ENCODE results near the gene ACVR1C. TPM values are rescaled to one million over a fixed set of nuclear protein-coding genes. Genes with fewer than 3 reads are reported as not detected.
"Not testable (repeated sequence)": the region's sequence is repeated elsewhere in the genome, so short reads cannot be mapped to it uniquely, and the experiment has no call there.

Gene ACVR1C
- polyA plus RNA-seq, 1 experiment, result 0.04 TPM

GRCh38 chr2:157523270-157524247, 105.1 kb downstream of the ACVR1C start:
- no peak for TF ChIP-seq CTCF (IDR thresholded peaks at IDR 0.05; ENCODE audit: insufficient read depth, low read depth, low read length)
- no peak for DNase-seq (ENCODE audit: low read depth)
- Histone ChIP-seq H3K36me3 (ENCODE audit: control insufficient read depth, insufficient read depth, low read length) (no peaks in the 10 kb centered on the region), H3K4me3 (ENCODE audit: low read depth, low read length) (no peak overlapping the region), H3K27me3 (ENCODE audit: control insufficient read depth, insufficient read depth, low read length) (no peaks in the 10 kb centered on the region; the same call in 1 of the 2 replicates)
- ChIA-PET CTCF (no interaction called here), POLR2A (no interaction called here)

- CTCF ChIA-PET; H3K36me3 ChIP-seq (ENCODE audit: control insufficient read depth, insufficient read depth, low read length); H3K27me3 ChIP-seq (ENCODE audit: control insufficient read depth, insufficient read depth, low read length); H3K4me3 ChIP-seq (ENCODE audit: low read depth, low read length); POLR2A ChIA-PET; DNase-seq (ENCODE audit: low read depth): not testable (repeated sequence)
These were observed 113.7 kb downstream of the ACVR1C start for GRCh38 chr2:157514966-157515365.

- Histone ChIP-seq H3K36me3 (ENCODE audit: control insufficient read depth, insufficient read depth, low read length) (no peaks in the 10 kb centered on the region), H3K27me3 (ENCODE audit: control insufficient read depth, insufficient read depth, low read length) (no peaks in the 10 kb centered on the region), H3K4me3 (ENCODE audit: low read depth, low read length) (no peak overlapping the region)
- no peak for TF ChIP-seq CTCF (IDR thresholded peaks at IDR 0.05; ENCODE audit: insufficient read depth, low read depth, low read length)
- ChIA-PET CTCF (interaction anchor here (0.6 to 1.9 kb wide), 4 partner anchors 12 to 1321 kb away, joined by 3 to 8 read pairs (median 4); no protein-coding TSS in a partner anchor), POLR2A (no interaction called here)
- DNase-seq (ENCODE audit: low read depth), result no peak
These were observed 118.9 kb downstream of the ACVR1C start for GRCh38 chr2:157509744-157510143.

GRCh38 chr2:157508676-157509075, 120.0 kb downstream of the ACVR1C start:
- H3K36me3 ChIP-seq (ENCODE audit: control insufficient read depth, insufficient read depth, low read length), result no peaks in the 10 kb centered on the region
- DNase-seq (ENCODE audit: low read depth), result no peak
- no peaks in the 10 kb centered on the region for H3K27me3 ChIP-seq (ENCODE audit: control insufficient read depth, insufficient read depth, low read length)
- ChIA-PET POLR2A (no interaction called here), CTCF (interaction anchor here (1.2 kb wide), 1 partner anchor 206 kb away, joined by 3 read pairs; no protein-coding TSS in a partner anchor)
- TF ChIP-seq CTCF (IDR thresholded peaks at IDR 0.05; ENCODE audit: insufficient read depth, low read depth, low read length), result no peak
- no peak overlapping the region for H3K4me3 ChIP-seq (ENCODE audit: low read depth, low read length)

GRCh38 chr2:157506586-157506985, 122.1 kb downstream of the ACVR1C start:
- POLR2A ChIA-PET, result no interaction called here
- TF ChIP-seq CTCF (IDR thresholded peaks at IDR 0.05; ENCODE audit: insufficient read depth, low read depth, low read length), result no peak
- CTCF ChIA-PET, result no interaction called here
- Histone ChIP-seq H3K4me3 (ENCODE audit: low read depth, low read length) (no peak overlapping the region), H3K27me3 (ENCODE audit: control insufficient read depth, insufficient read depth, low read length) (no peaks in the 10 kb centered on the region), H3K36me3 (ENCODE audit: control insufficient read depth, insufficient read depth, low read length) (no peaks in the 10 kb centered on the region)
- DNase-seq (ENCODE audit: low read depth), result no peak

All from BJ (cell line).